ENCODE data around the gene CNIH1. TPM values are rescaled to one million over a fixed set of nuclear protein-coding genes. Genes with fewer than 3 reads are reported as not detected.

The CNIH1 gene
- total and polyA plus RNA-seq, 2 of the 13 experiments (the other 11 are each of a cell fraction or from before 2014, with no cell fraction given): 166 to 421 TPM

GRCh38 chr14:54396493-54397335, 44.5 kb downstream of the CNIH1 start, which contains the start of gene CDKN3 (continued):
- TF ChIP-seq HNF1A (IDR thresholded peaks at IDR 0.05; ENCODE audit: low read depth) (no peak), HNF1A (CRISPR knock-in tag; IDR thresholded peaks at IDR 0.05; ENCODE audit: borderline replicate concordance) (peak; percentile 18), MAX (IDR thresholded peaks at IDR 0.05) (peak; percentile 78; the same call in 1 of the 2 replicates), ZNF510 (CRISPR knock-in tag; IDR thresholded peaks at IDR 0.05; ENCODE audit: low read depth) (peak; percentile 52; the same call in 1 of the 2 replicates), ZNF484 (CRISPR knock-in tag; IDR thresholded peaks at IDR 0.05; ENCODE audit: borderline replicate concordance, low read depth) (no peak), ZNF761 (CRISPR knock-in tag; conservative IDR thresholded peaks at IDR 0.05) (peak; percentile 84; the same call in 1 of the 2 replicates), ZNF687 (CRISPR knock-in tag; IDR thresholded peaks at IDR 0.05) (peak; percentile 93), ZNF710 (CRISPR knock-in tag; IDR thresholded peaks at IDR 0.05; ENCODE audit: borderline replicate concordance) (peak; percentile 85; the same call in 1 of the 2 replicates), ZBTB42 (CRISPR knock-in tag; IDR thresholded peaks at IDR 0.05) (peak; percentile 77; the same call in 1 of the 2 replicates), BHLHE40 (IDR thresholded peaks at IDR 0.05; ENCODE audit: low read length) (0 out of 2 replicates have a peak, but pooled peaks have one; percentile 38), ZNF563 (CRISPR knock-in tag; IDR thresholded peaks at IDR 0.05) (peak; percentile 67; the same call in 1 of the 2 replicates), ZNF598 (CRISPR knock-in tag; IDR thresholded peaks at IDR 0.05; ENCODE audit: borderline replicate concordance) (peak; percentile 22; the same call in 1 of the 2 replicates), ZNF441 (CRISPR knock-in tag; IDR thresholded peaks at IDR 0.05; ENCODE audit: borderline replicate concordance) (peak; percentile 49; the same call in 1 of the 2 replicates), ZNF230 (CRISPR knock-in tag; IDR thresholded peaks at IDR 0.05) (peak; percentile 52; the same call in 1 of the 2 replicates), ZNF317 (CRISPR knock-in tag; IDR thresholded peaks at IDR 0.05) (peak; percentile 90), RAD21 (CRISPR knock-in tag; IDR thresholded peaks at IDR 0.05) (peak; percentile 39; the same call in 1 of the 2 replicates), ZNF274 (CRISPR knock-in tag; IDR thresholded peaks at IDR 0.05) (peak; percentile 51; the same call in 1 of the 2 replicates), ZNF644 (CRISPR knock-in tag; IDR thresholded peaks at IDR 0.05; ENCODE audit: low read depth) (no peak)

All from HepG2 (cell line).